Activated CD4-positive, alpha-beta memory T cell treated with anti-CD3 and anti-CD28 coated beads for 36 hours (primary cell): ENCODE results near the gene AUH. TPM values are rescaled to one million over a fixed set of nuclear protein-coding genes. Genes with fewer than 3 reads are reported as not detected.

Source experiments
- CTCF ChIA-PET: fragments of 350-600 bp; sonication (Branson Sonifier 250); formaldehyde crosslinking; loops from one replicate; lab custom pipeline; 2021; ENCODE audit warnings: antibody characterized with exemption, inconsistent platforms; lab: Charles Lee
- POLR2A ChIA-PET: fragments of 350-600 bp; sonication (Branson Sonifier 250); formaldehyde crosslinking; loops from one replicate; lab custom pipeline; 2021; ENCODE audit warnings: antibody characterized with exemption; lab: Charles Lee
- DNase-seq: peaks from one replicate; pipeline ENCODE4 v3.0.0-alpha.2; 2020
- H3K27ac Mint-ChIP-seq: one replicate; pipeline ENCODE4 v1.8.0; 2021; ENCODE audit warnings: mixed read lengths
- H3K27me3 Mint-ChIP-seq: one replicate; pipeline ENCODE4 v1.8.0; 2021; ENCODE audit warnings: mixed read lengths
- H3K36me3 Mint-ChIP-seq: one replicate; pipeline ENCODE4 v1.8.0; 2021; ENCODE audit warnings: mixed read lengths
- H3K4me1 Mint-ChIP-seq: one replicate; pipeline ENCODE4 v1.8.0; 2021; ENCODE audit warnings: low read depth, mixed read lengths
- H3K4me3 Mint-ChIP-seq: one replicate; pipeline ENCODE4 v1.8.0; 2021; ENCODE audit warnings: mild to moderate bottlenecking, mixed read lengths
- H3K9me3 Mint-ChIP-seq: one replicate; pipeline ENCODE4 v1.8.0; 2021; ENCODE audit warnings: mixed read lengths
- intact Hi-C: fragments of 100-400 bp; cut with micrococcal nuclease; formaldehyde crosslinking; loops from one replicate; pipeline ENCODE4 v1.15.1; 2023
- total RNA-seq, 2 experiments: library from RNA; stranded (reverse); gene quantifications; one replicate each; pipeline ENCODE4 v1.2.3, GENCODE V29; 2021

Gene AUH
- total RNA-seq, 2 experiments from 2014 or later: 38.8 to 40.9 TPM

DNA sequence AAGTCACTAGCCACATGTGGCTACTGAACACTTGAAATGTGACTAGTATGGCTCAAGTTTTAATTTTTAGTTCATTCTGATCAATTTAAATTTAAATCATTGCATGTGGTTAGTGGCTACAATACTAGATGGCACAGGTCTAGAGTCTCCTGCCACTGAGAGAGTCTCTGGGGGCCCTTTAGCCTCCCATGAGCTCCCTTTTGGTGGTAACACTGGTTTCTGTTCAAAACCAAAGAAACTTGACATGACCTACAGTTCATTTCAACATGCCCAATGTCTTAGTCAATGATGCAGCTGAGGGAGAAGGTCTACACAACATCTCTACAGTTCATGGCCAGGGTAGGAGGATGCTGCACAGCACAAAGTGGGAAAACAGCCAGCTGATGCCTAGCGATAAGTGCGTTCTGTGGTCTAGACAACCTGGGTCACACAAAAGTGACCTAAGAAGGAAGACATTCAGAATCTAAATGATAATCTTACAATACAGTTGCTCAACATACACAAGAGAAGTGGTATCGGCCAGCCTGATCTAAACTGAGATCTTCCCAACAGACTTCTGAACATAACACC, 121.0 kb downstream of the AUH start:
- Mint-ChIP-seq H3K4me1 (peaks cover 10% of the 10 kb centered on the region), H3K27ac (no peak overlapping the region), H3K9me3 (no peaks in the 10 kb centered on the region), H3K36me3 (peaks cover 24% of the 10 kb centered on the region), H3K4me3 (no peak overlapping the region), H3K27me3 (no peaks in the 10 kb centered on the region)
- intact Hi-C loops: no loop called here
- ChIA-PET CTCF (no interaction called here), POLR2A (no interaction called here)
- DNase-seq: no peak

DNA sequence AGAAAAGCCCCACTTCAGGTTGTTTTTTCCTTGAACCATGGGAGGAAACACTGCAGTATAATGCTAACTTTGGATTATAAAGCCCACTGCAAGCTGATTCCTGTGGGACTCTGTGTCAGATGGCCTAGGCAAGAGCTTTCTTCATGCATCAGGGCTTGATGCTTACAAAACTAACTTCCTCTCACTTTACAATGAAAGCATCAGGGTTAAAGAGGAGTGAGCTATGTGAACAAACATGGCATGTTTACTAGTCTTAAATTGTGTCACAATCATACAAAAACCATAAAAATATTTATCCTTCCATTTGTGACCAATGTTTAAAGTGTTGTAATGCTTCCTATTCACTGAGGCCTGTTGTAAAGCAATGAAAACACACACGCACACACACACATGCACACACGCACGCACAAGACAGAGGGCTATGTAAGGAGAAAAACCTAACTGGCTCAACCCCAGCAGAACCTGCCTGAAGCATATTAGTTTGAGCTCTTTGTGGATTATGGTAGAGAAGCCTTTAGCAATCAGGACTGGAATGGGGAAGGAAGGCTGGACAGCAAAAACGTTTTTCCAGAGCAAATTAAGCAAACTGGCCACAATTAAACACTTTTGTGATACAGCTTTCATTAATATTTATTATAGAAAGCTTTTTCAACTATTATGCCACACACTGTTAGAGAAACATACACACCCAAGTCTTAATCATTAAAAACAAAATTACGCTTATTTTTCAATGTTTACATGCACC, 122.2 kb downstream of the AUH start:
- ChIA-PET CTCF (no interaction called here), POLR2A (no interaction called here)
- H3K4me3 Mint-ChIP-seq: no peak overlapping the region
- no peaks in the 10 kb centered on the region for H3K9me3 Mint-ChIP-seq
- no peak overlapping the region for H3K27ac Mint-ChIP-seq
- intact Hi-C loops: no loop called here
- peaks cover 20% of the 10 kb centered on the region for H3K36me3 Mint-ChIP-seq
- DNase-seq: no peak
- H3K27me3 Mint-ChIP-seq: no peaks in the 10 kb centered on the region
- H3K4me1 Mint-ChIP-seq: no peaks in the 10 kb centered on the region

DNA sequence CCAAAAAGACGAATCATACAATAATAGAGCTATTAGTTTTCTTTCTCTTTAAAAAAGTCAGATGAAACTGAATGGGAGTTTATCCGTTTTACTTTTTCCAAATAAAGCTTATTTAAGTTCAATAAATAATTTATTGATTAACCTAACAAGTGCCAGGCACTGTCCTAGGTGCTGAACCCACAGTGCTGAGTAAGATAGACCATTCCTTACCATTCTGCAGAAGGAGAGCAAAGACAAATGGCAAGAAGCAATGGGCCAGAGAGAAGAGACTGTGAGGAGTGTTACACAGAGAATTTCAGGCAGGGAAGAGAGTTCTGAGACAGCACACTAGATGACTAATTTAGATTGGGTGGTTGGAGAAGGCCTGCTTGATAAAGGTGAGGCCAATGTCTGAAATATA, 127.2 kb downstream of the AUH start:
- no peaks in the 10 kb centered on the region for H3K4me1 Mint-ChIP-seq
- ChIA-PET POLR2A (no interaction called here), CTCF (no interaction called here)
- peaks cover 6% of the 10 kb centered on the region for H3K36me3 Mint-ChIP-seq
- H3K9me3 Mint-ChIP-seq: no peaks in the 10 kb centered on the region
- intact Hi-C loops: no loop called here
- no peaks in the 10 kb centered on the region for H3K27me3 Mint-ChIP-seq
- no peak overlapping the region for H3K4me3 Mint-ChIP-seq
- no peak overlapping the region for H3K27ac Mint-ChIP-seq
- no peak for DNase-seq

DNA sequence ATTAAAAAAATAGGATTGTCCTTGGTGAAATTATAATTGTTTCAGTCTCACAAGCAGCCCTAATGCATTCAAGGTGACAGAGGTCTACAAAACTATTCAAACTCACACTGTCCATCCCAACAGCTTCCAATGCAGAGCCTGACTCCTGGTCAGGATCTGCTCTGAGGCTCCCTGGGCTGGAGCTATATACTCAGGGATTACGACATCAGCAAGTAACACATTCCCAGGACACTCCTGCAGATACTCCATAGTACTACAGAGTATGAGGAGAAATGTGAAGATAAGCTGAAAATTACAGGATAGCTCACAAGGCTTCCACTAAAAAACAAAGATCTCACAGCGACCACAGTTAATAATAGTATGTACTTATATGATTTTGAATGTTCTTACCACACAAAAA, 130.1 kb downstream of the AUH start:
- Mint-ChIP-seq H3K27ac (no peak overlapping the region), H3K36me3 (peaks cover 3% of the 10 kb centered on the region), H3K9me3 (peaks cover 2% of the 10 kb centered on the region), H3K27me3 (no peaks in the 10 kb centered on the region), H3K4me3 (no peak overlapping the region), H3K4me1 (no peaks in the 10 kb centered on the region)
- POLR2A ChIA-PET: interaction anchor here (0.5 kb wide), 1 partner anchor 83 kb away, joined by 3 read pairs; no protein-coding TSS in a partner anchor
- CTCF ChIA-PET: no interaction called here
- DNase-seq: no peak
- intact Hi-C loops: no loop called here

DNA sequence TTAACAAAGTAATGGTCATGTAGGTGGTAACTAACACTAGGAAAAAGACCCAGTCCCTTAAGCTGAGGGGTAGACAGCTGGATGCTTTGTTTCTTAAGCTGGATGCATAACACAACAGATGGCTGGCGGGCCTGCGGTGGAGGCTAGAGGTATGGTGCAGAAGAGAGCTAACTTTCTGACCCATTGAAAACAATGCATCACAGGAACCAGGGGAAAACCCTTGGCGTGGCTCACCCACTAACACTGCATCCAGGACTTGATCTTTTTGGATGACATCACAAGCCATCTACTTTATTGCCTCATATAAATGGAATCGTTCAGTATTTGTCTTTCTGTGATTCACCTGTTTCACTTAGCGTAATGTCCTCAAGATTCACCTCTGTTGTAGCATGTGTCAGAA, 138.7 kb downstream of the AUH start:
- Mint-ChIP-seq H3K36me3 (peaks cover 27% of the 10 kb centered on the region), H3K4me1 (peaks cover 19% of the 10 kb centered on the region), H3K4me3 (no peak overlapping the region), H3K27ac (no peak overlapping the region), H3K9me3 (no peaks in the 10 kb centered on the region), H3K27me3 (no peaks in the 10 kb centered on the region)
- DNase-seq: peak; percentile 49
- POLR2A ChIA-PET: interaction anchor here (1.4 kb wide), 1 partner anchor 16 kb away, joined by 3 read pairs; no protein-coding TSS in a partner anchor
- intact Hi-C loops: loop anchor here (1.0 kb wide), 1 partner anchor 11 kb away; no protein-coding TSS in a partner anchor
- CTCF ChIA-PET: interaction anchor here (1.6 kb wide), 1 partner anchor 189 kb away, joined by 4 read pairs; no protein-coding TSS in a partner anchor

DNA sequence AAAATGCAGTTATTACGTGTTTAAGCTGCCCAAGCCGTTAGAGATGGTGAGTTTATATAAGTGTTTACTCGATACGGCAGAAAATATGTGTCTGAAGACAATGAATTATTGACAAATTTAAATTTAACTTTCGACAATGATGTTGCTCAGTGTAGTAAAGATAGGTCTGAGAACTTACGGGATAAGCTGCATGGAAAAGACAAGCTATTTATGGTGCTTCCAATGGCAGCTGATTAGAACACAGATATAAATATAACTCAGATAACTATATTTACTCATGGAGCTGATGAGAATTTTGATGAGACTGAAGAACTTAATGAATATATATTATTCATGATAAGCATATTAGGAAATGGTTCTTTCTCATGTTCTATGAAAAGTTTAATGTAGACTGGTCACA, 139.3 kb downstream of the AUH start:
- no peaks in the 10 kb centered on the region for H3K9me3 Mint-ChIP-seq
- POLR2A ChIA-PET: interaction anchor here (1.4 kb wide), 1 partner anchor 15 kb away, joined by 3 read pairs; no protein-coding TSS in a partner anchor
- H3K36me3 Mint-ChIP-seq: peaks cover 32% of the 10 kb centered on the region
- H3K4me3 Mint-ChIP-seq: no peak overlapping the region
- intact Hi-C loops: no loop called here
- H3K27ac Mint-ChIP-seq: no peak overlapping the region
- no peaks in the 10 kb centered on the region for H3K27me3 Mint-ChIP-seq
- DNase-seq: no peak
- CTCF ChIA-PET: interaction anchor here (1.6 kb wide), 1 partner anchor 189 kb away, joined by 4 read pairs; no protein-coding TSS in a partner anchor
- peaks cover 19% of the 10 kb centered on the region for H3K4me1 Mint-ChIP-seq

DNA sequence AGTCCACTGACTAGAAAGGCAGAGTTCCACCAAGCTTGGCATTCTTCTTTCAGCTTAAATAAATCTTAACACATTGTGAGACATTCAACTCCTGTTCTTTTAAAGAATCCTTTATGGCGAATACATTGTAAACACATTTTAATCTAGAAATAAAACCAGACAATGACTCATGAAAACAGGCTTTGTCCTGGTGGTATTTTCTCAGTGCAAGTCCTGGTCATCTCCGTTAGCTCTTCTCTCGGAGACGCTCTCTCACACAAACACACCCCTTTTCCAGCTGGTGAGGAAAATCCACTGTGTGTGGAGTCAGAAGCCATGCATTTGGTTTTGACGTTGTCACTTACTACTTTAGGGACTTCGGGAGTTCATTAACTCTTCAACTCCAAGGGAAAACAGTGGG, 140.4 kb downstream of the AUH start:
- intact Hi-C loops: no loop called here
- Mint-ChIP-seq H3K36me3 (peaks cover 36% of the 10 kb centered on the region), H3K4me3 (no peak overlapping the region), H3K27ac (no peak overlapping the region), H3K27me3 (no peaks in the 10 kb centered on the region), H3K9me3 (no peaks in the 10 kb centered on the region), H3K4me1 (peaks cover 19% of the 10 kb centered on the region)
- CTCF ChIA-PET: interaction anchor here (0.9 kb wide), 1 partner anchor 32 kb away, joined by 3 read pairs; no protein-coding TSS in a partner anchor
- POLR2A ChIA-PET: no interaction called here
- DNase-seq: no peak

DNA sequence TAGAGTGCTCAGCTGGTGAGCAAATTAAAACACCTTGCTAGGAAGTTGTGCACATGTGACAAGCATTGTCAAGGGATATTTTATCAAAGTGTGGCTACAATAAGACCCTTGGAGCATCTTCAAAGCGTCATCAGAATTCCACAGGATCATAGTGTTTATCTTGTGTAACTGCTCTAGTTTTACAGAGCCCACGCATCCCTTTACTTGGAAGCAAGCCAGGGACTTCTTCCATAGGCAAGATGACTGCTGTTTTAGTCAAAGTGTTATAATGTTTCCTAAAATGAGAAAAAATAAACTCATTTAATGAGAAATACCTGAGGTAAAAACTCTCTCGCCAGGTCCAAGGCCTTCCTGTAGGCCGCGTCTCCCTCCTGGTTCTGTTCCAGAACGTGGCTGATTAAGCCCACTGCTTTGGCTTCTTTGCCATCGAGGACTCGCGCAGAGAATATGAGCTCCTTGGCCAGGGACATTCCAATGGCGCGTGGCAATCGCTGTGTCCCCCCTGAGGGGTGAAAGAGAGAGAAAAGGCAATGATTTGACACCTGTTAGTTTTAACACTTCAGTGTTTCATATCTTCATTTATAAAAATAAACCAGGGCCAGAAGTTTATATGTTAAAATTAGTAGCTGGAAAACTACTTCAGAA, 141.1 kb downstream of the AUH start:
- Mint-ChIP-seq H3K4me3 (no peak overlapping the region), H3K4me1 (peaks cover 19% of the 10 kb centered on the region), H3K27ac (peak overlapping the region; percentile 49), H3K27me3 (no peaks in the 10 kb centered on the region), H3K9me3 (no peaks in the 10 kb centered on the region), H3K36me3 (peaks cover 36% of the 10 kb centered on the region)
- no peak for DNase-seq
- POLR2A ChIA-PET: no interaction called here
- CTCF ChIA-PET: interaction anchor here (0.9 kb wide), 1 partner anchor 33 kb away, joined by 3 read pairs; no protein-coding TSS in a partner anchor
- intact Hi-C loops: no loop called here

DNA sequence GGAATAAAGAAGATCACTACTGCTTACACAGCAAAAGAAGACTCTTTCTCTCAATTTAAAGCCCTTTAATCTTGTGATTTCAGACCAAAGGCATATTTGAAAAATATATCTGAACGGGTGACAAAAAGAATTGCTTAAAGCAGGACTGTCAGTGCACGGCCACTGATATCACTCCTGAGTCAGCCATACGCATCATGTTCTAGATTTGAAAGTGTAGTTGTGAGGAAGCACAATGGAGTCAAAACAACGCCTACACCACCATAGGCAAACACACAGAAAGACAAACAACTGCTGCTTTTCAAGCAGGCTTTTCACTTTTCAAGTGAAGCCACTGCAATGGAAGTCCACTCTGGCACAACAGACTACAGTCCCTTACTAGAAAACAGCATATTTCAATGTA, 141.7 kb downstream of the AUH start:
- ChIA-PET CTCF (no interaction called here), POLR2A (no interaction called here)
- intact Hi-C loops: no loop called here
- Mint-ChIP-seq H3K9me3 (no peaks in the 10 kb centered on the region), H3K36me3 (peaks cover 36% of the 10 kb centered on the region), H3K4me1 (peaks cover 18% of the 10 kb centered on the region), H3K27me3 (no peaks in the 10 kb centered on the region), H3K27ac (peak overlapping the region; percentile 49), H3K4me3 (no peak overlapping the region)
- DNase-seq: peak; percentile 47

DNA sequence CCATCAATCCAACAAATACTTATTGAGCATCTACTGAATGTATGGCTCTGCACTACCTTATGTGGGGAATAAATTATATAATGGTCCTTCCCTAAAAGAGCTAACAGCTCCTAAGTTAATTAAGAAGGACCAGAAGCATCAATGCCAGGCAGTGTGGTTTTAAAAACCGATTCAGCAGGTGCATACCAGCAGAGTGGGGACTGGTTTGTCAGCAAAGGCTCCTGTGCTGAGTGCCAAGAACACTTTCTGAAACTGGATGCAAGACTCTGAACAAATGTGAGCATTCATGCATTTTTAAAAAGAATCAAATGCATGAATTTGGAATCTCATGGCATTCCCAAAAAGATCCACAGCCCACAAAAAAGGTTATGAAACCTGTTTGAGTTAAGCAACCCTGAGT, 142.2 kb downstream of the AUH start:
- no peak overlapping the region for H3K27ac Mint-ChIP-seq
- no peaks in the 10 kb centered on the region for H3K9me3 Mint-ChIP-seq
- H3K27me3 Mint-ChIP-seq: no peaks in the 10 kb centered on the region
- no peak overlapping the region for H3K4me3 Mint-ChIP-seq
- CTCF ChIA-PET: no interaction called here
- no peak for DNase-seq
- H3K36me3 Mint-ChIP-seq: peaks cover 36% of the 10 kb centered on the region
- intact Hi-C loops: no loop called here
- POLR2A ChIA-PET: no interaction called here
- peaks cover 17% of the 10 kb centered on the region for H3K4me1 Mint-ChIP-seq

DNA sequence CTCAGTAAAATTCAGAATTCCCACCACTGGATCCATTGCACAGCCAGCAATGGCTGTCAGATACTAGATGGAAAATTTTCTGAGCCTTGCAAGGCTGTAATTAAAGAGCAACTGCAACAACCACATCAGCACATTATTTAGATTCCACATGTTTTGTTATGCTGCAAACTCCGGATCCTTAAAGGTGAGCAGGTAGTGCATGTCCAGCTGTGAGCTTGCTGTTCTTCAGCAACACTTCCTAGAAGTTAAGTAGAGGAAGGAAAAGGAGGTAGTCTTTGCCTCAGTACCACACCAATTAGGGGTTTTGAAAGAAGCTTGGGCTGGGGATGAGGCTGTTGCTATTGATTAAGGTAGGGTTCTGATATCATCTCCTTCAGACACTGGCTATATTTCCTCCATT, 144.3 kb downstream of the AUH start:
- no peak overlapping the region for H3K27ac Mint-ChIP-seq
- peaks cover 44% of the 10 kb centered on the region for H3K36me3 Mint-ChIP-seq
- POLR2A ChIA-PET: interaction anchor here (0.6 to 1.1 kb wide), 3 partner anchors 24 to 207 kb away, joined by 3 to 4 read pairs (median 3); no protein-coding TSS in a partner anchor
- no peak overlapping the region for H3K4me3 Mint-ChIP-seq
- H3K27me3 Mint-ChIP-seq: no peaks in the 10 kb centered on the region
- intact Hi-C loops: no loop called here
- no peaks in the 10 kb centered on the region for H3K9me3 Mint-ChIP-seq
- DNase-seq: no peak
- CTCF ChIA-PET: no interaction called here
- peaks cover 23% of the 10 kb centered on the region for H3K4me1 Mint-ChIP-seq

DNA sequence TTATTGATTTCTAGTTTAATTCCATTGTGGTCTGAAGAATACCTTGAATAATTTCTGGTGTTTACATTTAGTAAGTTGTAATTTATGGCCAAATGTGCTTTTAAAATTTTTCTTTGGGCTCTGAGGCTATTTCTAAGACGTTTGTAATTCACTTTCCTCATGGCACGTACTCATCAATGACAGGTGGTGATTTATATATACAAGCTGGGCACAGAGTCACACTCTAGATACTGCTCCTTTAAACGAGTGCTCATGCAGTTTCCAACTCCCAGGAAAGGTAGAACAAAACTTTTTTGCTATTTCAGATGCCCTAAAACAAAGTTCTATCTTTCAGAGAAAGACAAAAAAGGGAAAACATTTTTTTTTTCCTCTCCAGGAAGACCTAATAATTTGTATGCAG, 146.9 kb downstream of the AUH start:
- no peak for DNase-seq
- Mint-ChIP-seq H3K36me3 (peaks cover 36% of the 10 kb centered on the region), H3K4me3 (no peak overlapping the region), H3K27ac (no peak overlapping the region), H3K4me1 (peaks cover 36% of the 10 kb centered on the region), H3K27me3 (no peaks in the 10 kb centered on the region), H3K9me3 (no peaks in the 10 kb centered on the region)
- ChIA-PET POLR2A (no interaction called here), CTCF (no interaction called here)
- intact Hi-C loops: loop anchor here (5.0 kb wide), 1 partner anchor 57 kb away; no protein-coding TSS in a partner anchor
